Ovary (tissue), 9 donors: Measurements from ENCODE around the gene AAR2. TPM values are rescaled to one million over a fixed set of nuclear protein-coding genes. Genes with fewer than 3 reads are reported as not detected.

Experiments used
- DNase-seq, 5 donors: peaks; one replicate each; pipeline ENCODE4 v3.0.0-alpha.2; 2019 to 2020
- H3K27ac ChIP-seq, 2 donors: fragments of 200-600 bp; one replicate each; pipeline versions ENCODE4 v1.5.1 to v1.8.0; 2019 to 2022
- H3K27me3 ChIP-seq: fragments of 200-600 bp; one replicate; pipeline ENCODE4 v1.8.0; 2022
- H3K36me3 ChIP-seq: fragments of 200-600 bp; sonication (generic); one replicate; pipeline ENCODE4 v1.5.1; 2019
- H3K4me1 ChIP-seq: one replicate; pipeline ENCODE4 v1.8.1; 2013; ENCODE audit warnings: mild to moderate bottlenecking, moderate library complexity; ENCODE audit not compliant: insufficient read depth
- H3K4me3 ChIP-seq: fragments of 200-600 bp; sonication (generic); one replicate; pipeline ENCODE4 v1.5.1; 2017
- H3K9me3 ChIP-seq, 2 donors: fragments of 200-600 bp in 1 of 2; sonication (generic) in 1 of 2; one replicate each; pipeline versions ENCODE4 v1.5.1 to v1.8.1; 2013 to 2019; ENCODE audit warnings: mild to moderate bottlenecking in 1 of 2, moderate library complexity in 1 of 2
- EP300 ChIP-seq: sonication (generic); formaldehyde crosslinking; IDR thresholded peaks from one replicate; pipeline ENCODE4 v1.6.1; 2017; ENCODE audit warnings: antibody characterized with exemption
- POLR2A ChIP-seq: fragments of 450-650 bp; IDR thresholded peaks from one replicate; pipeline ENCODE4 v1.6.1; 2017; ENCODE audit warnings: antibody characterized with exemption, mild to moderate bottlenecking, moderate library complexity
- WGBS, 3 donors: extraction: QIAGEN DNeasy Blood & Tissue Kit in 1 of 3; methylation state at CpG; one replicate each; pipeline versions ENCODE4 v1.1.5 to v1.1.7; 2013 to 2017; 5-methylcytosine and 5-hydroxymethylcytosine counted together
- intact Hi-C, 4 donors: fragments of 100-400 bp; cut with DNase I; formaldehyde crosslinking; loops; one replicate each; pipeline versions ENCODE4 v1.11.0 to v1.15.1; 2022 to 2023
- polyA plus RNA-seq, 2 donors: library from polyadenylated mRNA; stranded (reverse); fragments of 200-250 nt in 1 of 2; fragments of 350-450 nt in 1 of 2; fragmentation: Illumina TruSeq in 1 of 2; extraction: RNeasy Lipid Tissue Mini Kit (QIAGEN cat#74804) in 1 of 2; gene quantifications; one replicate each; pipeline ENCODE4 v1.2.3, GENCODE V29; 2013 to 2014
- total RNA-seq, 7 donors: library from RNA; depleted of rRNA in 2 of 7; stranded (reverse); fragments of >200 nt in 2 of 7; fragmentation: NEBNext Ultra II Directional in 3 of 7; extraction: Animal tissue kit (Norgen Biotek cat#: 25700) in 3 of 7; gene quantifications; one replicate each; pipeline versions ENCODE4 v1.1.0 to v1.2.4, GENCODE V29; 2016 to 2023
- TF ChIP-seq, protein P1 (sequence below), 3 donors: fragments of 450-650 bp in 2 of 3; fragments of 200-600 bp in 1 of 3; IDR thresholded peaks; one replicate each; pipeline versions ENCODE4 v1.5.1 to v1.8.0; 2016 to 2022; ENCODE audit warnings: antibody characterized with exemption in 3 of 3, mild to moderate bottlenecking in 1 of 3
- donor health status: DM: no; HTN: no; CAD: no; lungs with moderate emphysema.
- donor health status: DM: no; HTN: no; CAD: no.
- donor health status: Bipolar disorder and iron deficiency.
- donor health status: DM: yes; HTN: yes; CAD: no.
- donor health status: DM: no; HTN: no; CAD: no.
- donor health status: DM: yes; HTN: yes; CAD: no.

Gene AAR2
- total and polyA plus RNA-seq, 9 donors, result 19.7 to 40.2 (median 26.6) TPM

DNA sequence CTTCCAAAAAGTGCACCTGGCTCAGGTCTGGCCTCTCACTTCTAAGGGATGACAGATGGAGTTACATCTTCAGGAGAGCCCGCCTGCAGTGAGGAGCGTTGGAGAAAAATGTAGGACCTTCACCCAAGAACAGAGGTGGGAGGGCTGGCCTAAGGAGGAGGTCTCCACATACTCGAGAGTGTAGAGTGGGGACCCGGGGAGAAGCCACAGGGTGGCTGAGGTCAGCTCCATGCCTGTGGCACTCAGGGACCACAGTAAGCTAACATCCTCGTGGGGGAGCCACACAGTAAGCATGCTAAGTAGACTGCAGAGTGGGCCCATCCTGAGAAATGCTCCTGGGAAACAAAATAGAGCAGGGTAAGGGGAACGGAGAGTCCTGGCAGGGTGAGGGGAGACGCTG lies 24.0 kb downstream of the AAR2 start:
- Histone ChIP-seq H3K27ac (no peak overlapping the region), H3K9me3 (no peaks in the 10 kb centered on the region), H3K36me3 (no peaks in the 10 kb centered on the region), H3K4me3 (no peak overlapping the region), H3K4me1 (no peaks in the 10 kb centered on the region), H3K27me3 (no peaks in the 10 kb centered on the region)
- 50 to 55% (median 53%) methylated on average over 7 of the region's 7 CpGs for WGBS, 3 donors
- no peak for DNase-seq
- intact Hi-C loops, result no loop called here
- TF ChIP-seq, protein P1, sequence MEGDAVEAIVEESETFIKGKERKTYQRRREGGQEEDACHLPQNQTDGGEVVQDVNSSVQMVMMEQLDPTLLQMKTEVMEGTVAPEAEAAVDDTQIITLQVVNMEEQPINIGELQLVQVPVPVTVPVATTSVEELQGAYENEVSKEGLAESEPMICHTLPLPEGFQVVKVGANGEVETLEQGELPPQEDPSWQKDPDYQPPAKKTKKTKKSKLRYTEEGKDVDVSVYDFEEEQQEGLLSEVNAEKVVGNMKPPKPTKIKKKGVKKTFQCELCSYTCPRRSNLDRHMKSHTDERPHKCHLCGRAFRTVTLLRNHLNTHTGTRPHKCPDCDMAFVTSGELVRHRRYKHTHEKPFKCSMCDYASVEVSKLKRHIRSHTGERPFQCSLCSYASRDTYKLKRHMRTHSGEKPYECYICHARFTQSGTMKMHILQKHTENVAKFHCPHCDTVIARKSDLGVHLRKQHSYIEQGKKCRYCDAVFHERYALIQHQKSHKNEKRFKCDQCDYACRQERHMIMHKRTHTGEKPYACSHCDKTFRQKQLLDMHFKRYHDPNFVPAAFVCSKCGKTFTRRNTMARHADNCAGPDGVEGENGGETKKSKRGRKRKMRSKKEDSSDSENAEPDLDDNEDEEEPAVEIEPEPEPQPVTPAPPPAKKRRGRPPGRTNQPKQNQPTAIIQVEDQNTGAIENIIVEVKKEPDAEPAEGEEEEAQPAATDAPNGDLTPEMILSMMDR (IDR thresholded peaks at IDR 0.05), result no peak
- TF ChIP-seq EP300 (no peak), POLR2A (no peak)

DNA sequence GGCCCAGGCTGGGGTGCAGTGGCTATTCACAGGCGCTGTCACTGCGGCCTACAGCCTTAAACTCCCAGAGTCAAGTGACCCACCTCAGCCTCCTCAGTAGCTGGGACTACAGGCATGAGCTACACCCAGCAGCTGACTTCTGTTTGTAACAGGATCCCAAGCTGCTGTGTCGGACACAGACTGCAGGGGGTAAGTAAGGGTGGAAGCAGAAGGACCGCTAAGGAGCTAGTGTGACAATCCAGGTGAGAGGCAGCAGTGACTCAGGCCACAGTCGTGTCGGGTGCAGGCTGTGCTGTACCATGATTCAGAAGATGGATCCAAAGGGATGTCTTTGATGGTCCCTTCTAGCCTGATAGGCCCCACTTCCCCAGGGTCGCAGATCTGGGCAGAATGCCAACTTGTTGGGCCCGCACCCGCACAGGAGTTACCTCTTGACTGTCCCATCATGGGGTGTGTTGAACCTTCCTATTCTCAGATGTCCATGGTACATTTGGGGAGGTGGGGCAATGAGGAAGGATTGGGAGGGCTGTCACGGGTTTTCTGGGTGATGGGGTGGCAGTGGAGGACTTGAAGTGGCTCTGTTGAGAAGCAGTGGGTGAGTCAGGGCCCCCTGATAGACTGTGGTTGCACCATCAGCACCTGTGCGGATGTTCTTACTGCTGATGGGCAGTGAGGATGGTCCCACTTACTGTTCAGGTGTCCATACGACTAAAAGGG lies 25.3 kb downstream of the AAR2 start:
- intact Hi-C loops, result no loop called here
- no peaks in the 10 kb centered on the region for H3K36me3 ChIP-seq
- H3K4me3 ChIP-seq, result no peak overlapping the region

DNA sequence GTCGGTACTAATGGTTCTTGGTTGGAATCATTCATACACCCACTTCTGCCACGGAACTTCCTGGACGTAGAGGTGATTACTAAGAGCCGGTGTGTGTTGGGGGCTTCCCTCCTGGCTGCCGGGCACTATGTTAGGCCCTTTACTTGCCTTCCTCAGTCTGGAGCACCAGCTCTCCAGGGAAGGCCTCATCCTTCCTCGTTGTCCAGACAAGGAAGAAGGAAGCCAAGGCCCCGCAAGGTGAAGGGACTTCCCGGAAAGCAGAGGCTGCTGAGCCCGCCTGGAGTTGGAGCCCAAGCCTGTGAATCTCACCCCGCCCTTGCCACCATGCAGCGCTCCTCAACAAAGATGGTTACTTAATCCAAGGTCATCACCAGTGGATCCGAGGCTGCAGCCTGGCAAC lies 26.2 kb downstream of the AAR2 start:
- no peaks in the 10 kb centered on the region for H3K4me1 ChIP-seq
- no peak for DNase-seq
- intact Hi-C loops, result no loop called here
- no peaks in the 10 kb centered on the region for H3K27me3 ChIP-seq
- H3K9me3 ChIP-seq, result no peaks in the 10 kb centered on the region
- no peak overlapping the region for H3K4me3 ChIP-seq
- 82 to 85% (median 83%) methylated on average over 12 of the region's 12 CpGs for WGBS, 3 donors
- H3K36me3 ChIP-seq, result no peaks in the 10 kb centered on the region
- no peak overlapping the region for H3K27ac ChIP-seq
- no peak for TF ChIP-seq EP300
- no peak for TF ChIP-seq POLR2A
- TF ChIP-seq, protein P1 (IDR thresholded peaks at IDR 0.05), result no peak

More for the DNA sequence above, 25.3 kb downstream of the AAR2 start:
- TF ChIP-seq, protein P1 (IDR thresholded peaks at IDR 0.05), result no peak
- no peak for TF ChIP-seq EP300
- TF ChIP-seq POLR2A, result no peak
- no peaks in the 10 kb centered on the region for H3K9me3 ChIP-seq
- WGBS, 3 donors, result 74 to 87% (median 78%) methylated on average over 12 of the region's 12 CpGs
- no peak overlapping the region for H3K27ac ChIP-seq
- DNase-seq, result no peak
- H3K4me1 ChIP-seq, result no peaks in the 10 kb centered on the region
- H3K27me3 ChIP-seq, result no peaks in the 10 kb centered on the region

DNA sequence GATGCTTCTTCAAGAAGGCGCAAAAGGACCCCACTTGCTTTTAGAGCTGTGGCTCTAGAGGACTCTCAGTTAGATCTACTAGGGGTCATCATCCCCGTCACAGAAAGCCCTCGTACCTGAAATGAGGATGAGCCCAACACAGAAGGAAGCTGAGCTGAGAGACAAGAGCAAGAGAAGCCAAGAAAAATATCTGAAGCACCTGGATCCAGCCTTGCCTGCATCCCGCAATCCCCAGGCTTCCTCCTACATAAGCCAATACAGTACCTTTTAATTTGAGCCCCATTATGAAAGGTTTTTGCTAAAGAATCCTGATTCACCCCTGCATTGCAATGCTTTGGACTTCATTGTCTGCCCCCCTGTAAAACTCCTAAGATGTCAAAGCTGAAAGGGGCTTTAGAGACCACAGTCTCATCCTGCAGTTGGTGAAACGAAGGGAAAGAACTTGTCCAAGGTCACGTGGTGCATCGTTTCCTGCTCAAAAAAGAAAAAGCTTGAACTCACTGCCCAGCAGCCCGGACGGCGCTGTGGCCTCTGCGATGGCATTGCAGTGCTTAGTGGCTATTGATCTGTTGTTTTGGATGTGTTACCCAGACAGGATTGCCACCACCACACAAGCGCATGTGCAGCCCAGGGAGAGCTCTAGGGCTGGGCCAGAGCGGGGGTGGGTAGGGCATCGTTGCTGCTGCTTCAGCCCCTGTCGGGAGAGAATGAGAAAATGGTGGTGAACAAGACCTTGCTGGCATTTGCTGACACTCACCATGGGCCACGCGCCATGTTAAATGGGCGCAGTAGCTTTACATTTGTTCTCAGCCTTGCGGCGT lies 28.4 kb downstream of the AAR2 start:
- Histone ChIP-seq H3K27me3 (no peaks in the 10 kb centered on the region), H3K9me3 (no peaks in the 10 kb centered on the region), H3K4me3 (no peak overlapping the region), H3K36me3 (no peaks in the 10 kb centered on the region), H3K27ac (no peak overlapping the region), H3K4me1 (no peaks in the 10 kb centered on the region)
- TF ChIP-seq EP300 (no peak), POLR2A (no peak)
- TF ChIP-seq, protein P1 (IDR thresholded peaks at IDR 0.05), result no peak
- intact Hi-C loops, result no loop called here
- DNase-seq, result no peak
- 86 to 91% (median 89%) methylated on average over 20 of the region's 20 CpGs for WGBS, 3 donors
